Keratinocyte (primary cell): ENCODE measurements around the gene KLHL29. TPM values are rescaled to one million over a fixed set of nuclear protein-coding genes. Genes with fewer than 3 reads are reported as not detected.

Source experiments
- DNase-seq: peaks from one replicate; pipeline ENCODE4 v3.0.0-alpha.2; 2011; ENCODE audit warnings: low read depth, missing footprints, low spot score
- FAIRE-seq: peaks from 2 replicates; lab custom pipeline; 2011; peaks lifted over from hg19 to GRCh38; lab: Jason Lieb, UNC
- H2AFZ ChIP-seq: 2 replicates; pipeline ENCODE4 v1.6.0; 2012; ENCODE audit warnings: low read length, control low read depth, inconsistent platforms; ENCODE audit not compliant: control insufficient read depth
- H3K27ac ChIP-seq: 2 replicates; pipeline ENCODE4 v1.5.1; 2011; ENCODE audit warnings: low read length; ENCODE audit not compliant: control insufficient read depth, insufficient read depth
- H3K27me3 ChIP-seq: 3 replicates; pipeline ENCODE4 v1.6.0; 2011; ENCODE audit warnings: low read length; ENCODE audit not compliant: control insufficient read depth, insufficient read depth; ENCODE audit errors: extremely low read depth
- H3K36me3 ChIP-seq, 2 experiments: 2 replicates in 1 of 2; 3 replicates in 1 of 2; pipeline ENCODE4 v1.5.1; 2011; ENCODE audit warnings: low read length in 2 of 2, mild to moderate bottlenecking in 1 of 2; ENCODE audit not compliant: control insufficient read depth in 2 of 2, insufficient read depth in 2 of 2; ENCODE audit errors: extremely low read depth in 1 of 2
- H3K4me1 ChIP-seq: 3 replicates; pipeline ENCODE4 v1.5.1; 2011; ENCODE audit warnings: low read length; ENCODE audit not compliant: control insufficient read depth, insufficient read depth; ENCODE audit errors: extremely low read depth
- H3K4me2 ChIP-seq: 3 replicates; pipeline ENCODE4 v1.6.0; 2011; ENCODE audit warnings: low read depth, low read length; ENCODE audit not compliant: control insufficient read depth, insufficient read depth; ENCODE audit errors: extremely low read depth
- H3K4me3 ChIP-seq, 3 experiments: fragments of 200-600 bp in 1 of 3; sonication (generic) in 1 of 3; 2 replicates in 2 of 3; 3 replicates in 1 of 3; pipeline ENCODE4 v1.5.1; 2011 to 2016; ENCODE audit warnings: low read length in 3 of 3, mild to moderate bottlenecking in 3 of 3, control low read depth in 2 of 3, inconsistent platforms in 1 of 3, low read depth in 1 of 3, mixed read lengths in 1 of 3, mixed run types in 1 of 3, moderate library complexity in 1 of 3; ENCODE audit not compliant: control insufficient read depth in 2 of 3, insufficient read depth in 2 of 3; ENCODE audit errors: extremely low read depth in 1 of 3
- H3K79me2 ChIP-seq: 2 replicates; pipeline ENCODE4 v1.6.0; 2012; ENCODE audit warnings: low read length; ENCODE audit not compliant: control insufficient read depth, insufficient read depth
- H3K9ac ChIP-seq: 3 replicates; pipeline ENCODE4 v1.6.0; 2011; ENCODE audit warnings: low read length; ENCODE audit not compliant: control insufficient read depth, insufficient read depth; ENCODE audit errors: extremely low read depth
- H3K9me1 ChIP-seq: 3 replicates; pipeline ENCODE4 v1.6.0; 2011; ENCODE audit warnings: low read length; ENCODE audit not compliant: control insufficient read depth, insufficient read depth; ENCODE audit errors: extremely low read depth
- H3K9me3 ChIP-seq: 2 replicates; pipeline ENCODE4 v1.5.1; 2012; ENCODE audit warnings: low read depth, low read length; ENCODE audit not compliant: control insufficient read depth
- H4K20me1 ChIP-seq: 3 replicates; pipeline ENCODE4 v1.6.0; 2011; ENCODE audit warnings: low read length; ENCODE audit not compliant: control insufficient read depth, insufficient read depth; ENCODE audit errors: extremely low read depth
- EZH2 ChIP-seq: IDR thresholded peaks from one replicate; pipeline ENCODE4 v1.6.1; 2012; ENCODE audit warnings: inconsistent platforms, mild to moderate bottlenecking, low read length, moderate library complexity
- dilution Hi-C: fragments of 300-500 bp; cut with MboI; formaldehyde crosslinking; loops from one replicate; pipeline ENCODE4 v1.7.0; 2020; ENCODE audit warnings: low sequenced_read_pairs; ENCODE audit not compliant: extremely low pct_ligation_motif_present
- polyA plus RNA-seq, 5 experiments: library from polyadenylated mRNA; depleted of rRNA in 3 of 5; stranded (reverse) in 3 of 5; stranded (forward) in 1 of 5; unstranded in 1 of 5; fragments of >200 nt; gene quantifications; 1 replicate in 1 of 5; 2 replicates in 3 of 5; 3 replicates in 1 of 5; pipeline versions ENCODE4 v1.2.1 to v1.2.3, GENCODE V29; 2011 to 2012; ENCODE audit warnings: missing spikeins in 2 of 5, low read depth in 1 of 5, low replicate concordance in 1 of 5
- TF ChIP-seq, protein P1 (sequence below), 3 experiments: IDR thresholded peaks in 1 of 3; conservative IDR thresholded peaks in 1 of 3; optimal IDR thresholded peaks in 1 of 3; 2 replicates in 2 of 3; 3 replicates in 1 of 3; pipeline versions ENCODE3 to v1.5.1; 2011; ENCODE audit warnings: low read length in 3 of 3, mild to moderate bottlenecking in 3 of 3, moderate library complexity in 2 of 3, control low read depth in 1 of 3, inconsistent platforms in 1 of 3; ENCODE audit not compliant: insufficient read depth in 2 of 3; ENCODE audit errors: extremely low read depth in 1 of 3

KLHL29 gene
- polyA plus RNA-seq, 1 donor (not counting 4 experiments of a cell fraction or from before 2014, with no cell fraction given) = 4.7 TPM

DNA sequence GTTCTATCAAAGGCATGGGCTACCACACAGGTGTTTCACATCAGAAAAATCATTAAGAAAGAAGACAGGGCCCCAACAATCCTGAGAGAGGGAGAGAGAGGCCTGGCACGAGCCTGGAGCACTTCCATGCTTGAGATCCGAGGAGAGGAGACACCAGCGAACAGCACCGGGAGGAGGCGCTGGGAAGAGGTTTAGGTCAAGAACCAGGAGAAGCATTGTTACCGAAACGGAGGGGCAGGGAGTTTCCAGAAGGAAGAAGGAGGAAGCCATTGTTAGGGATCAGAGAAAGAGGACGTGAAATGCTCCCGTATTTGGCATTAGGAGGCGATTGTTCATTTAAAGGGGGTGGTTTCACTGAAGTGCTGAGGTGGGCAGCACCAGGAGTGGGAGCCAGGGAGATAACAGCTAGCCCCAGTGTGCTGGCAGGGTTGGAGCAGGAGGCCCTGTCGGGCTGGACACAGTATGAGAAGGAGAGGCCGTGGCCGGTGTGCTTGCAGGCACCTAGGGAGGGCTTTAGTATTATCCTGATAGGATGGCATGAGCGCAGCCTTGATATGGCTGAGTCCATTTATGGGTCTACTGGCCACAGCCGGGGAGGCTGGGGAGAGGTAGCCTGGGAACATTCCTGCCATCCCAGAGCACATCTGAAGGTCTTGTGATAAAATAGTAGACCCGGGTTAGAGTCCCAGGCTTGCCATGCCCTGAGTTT, 244.9 kb downstream of the KLHL29 start:
- no peak for DNase-seq
- H3K4me3 ChIP-seq = no peak overlapping the region
- no peak overlapping the region for H3K4me2 ChIP-seq
- FAIRE-seq = no peak
- H3K4me1 ChIP-seq = no peaks in the 10 kb centered on the region
- no peaks in the 10 kb centered on the region for H4K20me1 ChIP-seq
- H3K9me1 ChIP-seq = peaks cover 2% of the 10 kb centered on the region
- H2AFZ ChIP-seq = no peak overlapping the region
- no peak overlapping the region for H3K9ac ChIP-seq
- H3K79me2 ChIP-seq = no peaks in the 10 kb centered on the region
- H3K9me3 ChIP-seq = no peaks in the 10 kb centered on the region
- dilution Hi-C loops = no loop called here
- H3K27ac ChIP-seq = no peak overlapping the region
- H3K36me3 ChIP-seq = no peaks in the 10 kb centered on the region
- no peaks in the 10 kb centered on the region for H3K27me3 ChIP-seq
- TF ChIP-seq, protein P1, sequence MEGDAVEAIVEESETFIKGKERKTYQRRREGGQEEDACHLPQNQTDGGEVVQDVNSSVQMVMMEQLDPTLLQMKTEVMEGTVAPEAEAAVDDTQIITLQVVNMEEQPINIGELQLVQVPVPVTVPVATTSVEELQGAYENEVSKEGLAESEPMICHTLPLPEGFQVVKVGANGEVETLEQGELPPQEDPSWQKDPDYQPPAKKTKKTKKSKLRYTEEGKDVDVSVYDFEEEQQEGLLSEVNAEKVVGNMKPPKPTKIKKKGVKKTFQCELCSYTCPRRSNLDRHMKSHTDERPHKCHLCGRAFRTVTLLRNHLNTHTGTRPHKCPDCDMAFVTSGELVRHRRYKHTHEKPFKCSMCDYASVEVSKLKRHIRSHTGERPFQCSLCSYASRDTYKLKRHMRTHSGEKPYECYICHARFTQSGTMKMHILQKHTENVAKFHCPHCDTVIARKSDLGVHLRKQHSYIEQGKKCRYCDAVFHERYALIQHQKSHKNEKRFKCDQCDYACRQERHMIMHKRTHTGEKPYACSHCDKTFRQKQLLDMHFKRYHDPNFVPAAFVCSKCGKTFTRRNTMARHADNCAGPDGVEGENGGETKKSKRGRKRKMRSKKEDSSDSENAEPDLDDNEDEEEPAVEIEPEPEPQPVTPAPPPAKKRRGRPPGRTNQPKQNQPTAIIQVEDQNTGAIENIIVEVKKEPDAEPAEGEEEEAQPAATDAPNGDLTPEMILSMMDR (optimal IDR thresholded peaks at IDR 0.05 in 1 of 3, IDR thresholded peaks at IDR 0.05 in 1 of 3, conservative IDR thresholded peaks at IDR 0.05 in 1 of 3; ENCODE audit: extremely low read depth in 1 of 3, insufficient read depth in 2 of 3, low read length in 3 of 3) = no peak
- no peak for TF ChIP-seq EZH2

DNA sequence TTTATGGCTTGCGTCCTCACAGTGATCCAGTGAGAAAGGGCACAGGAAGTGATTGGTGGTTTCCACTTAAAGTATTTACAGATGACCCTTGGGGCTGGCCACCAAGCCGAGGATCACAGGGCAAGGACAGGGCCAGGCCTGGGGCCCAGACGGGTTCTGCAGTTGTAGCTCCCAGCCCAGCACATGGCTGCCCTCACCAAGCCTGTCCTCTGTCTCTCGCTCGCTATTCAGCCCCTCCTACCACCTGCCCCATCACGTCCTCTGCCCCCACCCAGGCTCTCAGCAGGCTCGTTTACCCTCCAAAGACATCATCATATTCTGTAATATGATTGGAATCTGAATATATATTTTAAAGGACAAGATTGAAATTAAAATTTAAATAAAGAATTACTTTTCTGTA, 246.0 kb downstream of the KLHL29 start:
- dilution Hi-C loops = no loop called here
- no peak overlapping the region for H3K27ac ChIP-seq

More for the DNA sequence above, 246.0 kb downstream of the KLHL29 start:
- Histone ChIP-seq H4K20me1 (no peaks in the 10 kb centered on the region), H2AFZ (no peak overlapping the region), H3K4me2 (no peak overlapping the region), H3K9ac (no peak overlapping the region), H3K9me1 (peaks cover 2% of the 10 kb centered on the region), H3K4me1 (no peaks in the 10 kb centered on the region), H3K9me3 (no peaks in the 10 kb centered on the region), H3K36me3 (no peaks in the 10 kb centered on the region), H3K79me2 (no peaks in the 10 kb centered on the region), H3K4me3 (no peak overlapping the region), H3K27me3 (no peaks in the 10 kb centered on the region)
- no peak for TF ChIP-seq EZH2
- TF ChIP-seq, protein P1 (optimal IDR thresholded peaks at IDR 0.05 in 1 of 3, IDR thresholded peaks at IDR 0.05 in 1 of 3, conservative IDR thresholded peaks at IDR 0.05 in 1 of 3; ENCODE audit: extremely low read depth in 1 of 3, insufficient read depth in 2 of 3, low read length in 3 of 3) = no peak
- no peak for FAIRE-seq
- no peak for DNase-seq
